ENCODE data around the gene ERC2.

- TF ChIP-seq, protein P1, sequence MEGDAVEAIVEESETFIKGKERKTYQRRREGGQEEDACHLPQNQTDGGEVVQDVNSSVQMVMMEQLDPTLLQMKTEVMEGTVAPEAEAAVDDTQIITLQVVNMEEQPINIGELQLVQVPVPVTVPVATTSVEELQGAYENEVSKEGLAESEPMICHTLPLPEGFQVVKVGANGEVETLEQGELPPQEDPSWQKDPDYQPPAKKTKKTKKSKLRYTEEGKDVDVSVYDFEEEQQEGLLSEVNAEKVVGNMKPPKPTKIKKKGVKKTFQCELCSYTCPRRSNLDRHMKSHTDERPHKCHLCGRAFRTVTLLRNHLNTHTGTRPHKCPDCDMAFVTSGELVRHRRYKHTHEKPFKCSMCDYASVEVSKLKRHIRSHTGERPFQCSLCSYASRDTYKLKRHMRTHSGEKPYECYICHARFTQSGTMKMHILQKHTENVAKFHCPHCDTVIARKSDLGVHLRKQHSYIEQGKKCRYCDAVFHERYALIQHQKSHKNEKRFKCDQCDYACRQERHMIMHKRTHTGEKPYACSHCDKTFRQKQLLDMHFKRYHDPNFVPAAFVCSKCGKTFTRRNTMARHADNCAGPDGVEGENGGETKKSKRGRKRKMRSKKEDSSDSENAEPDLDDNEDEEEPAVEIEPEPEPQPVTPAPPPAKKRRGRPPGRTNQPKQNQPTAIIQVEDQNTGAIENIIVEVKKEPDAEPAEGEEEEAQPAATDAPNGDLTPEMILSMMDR (IDR thresholded peaks at IDR 0.05): no peak
- no peak for TF ChIP-seq POLR2A (IDR thresholded peaks at IDR 0.05)
Measured at GRCh38 chr3:55567121-55567520, 901.1 kb downstream of the ERC2 start.

Data from heart left ventricle (tissue), 13 donors.